GM21786 (cell line): ENCODE results near the gene S1PR3.
A peak's percentile ranks its signal among the peaks of the same experiment; 100 is the strongest.

Experiments
- ATAC-seq: cut with Tn5 transposase; IDR thresholded peaks from one replicate; pipeline ENCODE4 v1.9.1; 2021; ENCODE audit not compliant: unreplicated experiment

The S1PR3 gene

GRCh38 chr9:88990729-88991065 is 571 bp upstream of the S1PR3 start:
- ATAC-seq: no peak

GRCh38 chr9:88992556-88992955 is 1.3 kb downstream of the S1PR3 start:
- no peak for ATAC-seq

GRCh38 chr9:88993327-88993726 is 2.1 kb downstream of the S1PR3 start:
- no peak for ATAC-seq

GRCh38 chr9:88993871-88994460 is 2.7 kb downstream of the S1PR3 start:
- no peak for ATAC-seq

GRCh38 chr9:88994469-88995199 is 3.4 kb downstream of the S1PR3 start:
- no peak for ATAC-seq

GRCh38 chr9:88995200-88995577 is 3.9 kb downstream of the S1PR3 start:
- no peak for ATAC-seq

- ATAC-seq: no peak
Observed at GRCh38 chr9:88995627-88996026, 4.4 kb downstream of the S1PR3 start.

GRCh38 chr9:88996046-88996920 is 5.0 kb downstream of the S1PR3 start:
- no peak for ATAC-seq

GRCh38 chr9:88996921-88997235 is 5.6 kb downstream of the S1PR3 start:
- ATAC-seq: no peak

GRCh38 chr9:88997646-88998045 is 6.4 kb downstream of the S1PR3 start:
- ATAC-seq: no peak

GRCh38 chr9:88998503-88998902 is 7.2 kb downstream of the S1PR3 start:
- no peak for ATAC-seq

- no peak for ATAC-seq
Observed at GRCh38 chr9:88998911-88999310, 7.6 kb downstream of the S1PR3 start.

- ATAC-seq: no peak
Observed at GRCh38 chr9:89000371-89000781, 9.1 kb downstream of the S1PR3 start.

- ATAC-seq: peak; percentile 53
Observed at GRCh38 chr9:89000973-89001916, 10.0 kb downstream of the S1PR3 start.

- ATAC-seq: no peak
Observed at GRCh38 chr9:89001917-89002540, 10.8 kb downstream of the S1PR3 start.

GRCh38 chr9:89002987-89003386 is 11.7 kb downstream of the S1PR3 start:
- ATAC-seq: no peak

GRCh38 chr9:89005323-89005722 is 14.1 kb downstream of the S1PR3 start:
- ATAC-seq: no peak

- no peak for ATAC-seq
Observed at GRCh38 chr9:89006267-89006666, 15.0 kb downstream of the S1PR3 start.

- ATAC-seq: no peak
Observed at GRCh38 chr9:89006996-89007967, 16.0 kb downstream of the S1PR3 start.
